Right atrium auricular region (tissue), 2 donors: ENCODE results near the gene OR7C1. TPM values are rescaled to one million over a fixed set of nuclear protein-coding genes. Genes with fewer than 3 reads are reported as not detected.

Experiments used
- DNase-seq: peaks from one replicate; pipeline ENCODE4 v3.0.0-alpha.2; 2019; ENCODE audit warnings: low spot score
- H3K27ac ChIP-seq, 2 donors: fragments of 200-600 bp; sonication (generic); 1 replicate in 1 of 2; 2 replicates in 1 of 2; pipeline ENCODE4 v1.5.1; 2016 to 2019
- H3K27me3 ChIP-seq, 2 donors: fragments of 200-600 bp; sonication (generic); one replicate each; pipeline versions ENCODE4 v1.5.1 to v1.6.0; 2017 to 2019
- H3K36me3 ChIP-seq: fragments of 200-600 bp; sonication (generic); one replicate; pipeline ENCODE4 v1.5.1; 2016
- H3K4me1 ChIP-seq, 2 donors: fragments of 200-600 bp; sonication (generic); one replicate each; pipeline versions ENCODE4 v1.5.1 to v1.6.0; 2017 to 2019
- H3K4me3 ChIP-seq, 2 donors: fragments of 200-600 bp; sonication (generic); 1 replicate in 1 of 2; 2 replicates in 1 of 2; pipeline ENCODE4 v1.5.1; 2017 to 2019; ENCODE audit warnings: mild to moderate bottlenecking in 1 of 2, moderate library complexity in 1 of 2
- H3K9me3 ChIP-seq, 2 donors: fragments of 200-600 bp; sonication (generic); one replicate each; pipeline ENCODE4 v1.5.1; 2019
- CTCF ChIP-seq, 2 donors: fragments of 200-600 bp; sonication (generic); IDR thresholded peaks; one replicate each; pipeline ENCODE4 v1.5.1; 2019; ENCODE audit warnings: antibody characterized with exemption in 2 of 2
- total RNA-seq, 2 donors: library from RNA; depleted of rRNA; stranded (reverse); fragments of >200 nt; gene quantifications; one replicate each; pipeline ENCODE4 v1.1.0, GENCODE V29; 2016

Gene OR7C1
- total RNA-seq, 2 donors from 2014 or later, result not detected

- Histone ChIP-seq H3K27me3 (no peaks in the 10 kb centered on the region), H3K9me3 (no peaks in the 10 kb centered on the region), H3K4me1 (no peaks in the 10 kb centered on the region), H3K27ac (no peak overlapping the region), H3K4me3 (no peak overlapping the region), H3K36me3 (no peaks in the 10 kb centered on the region)
- no peak for DNase-seq
- TF ChIP-seq CTCF (IDR thresholded peaks at IDR 0.05), result no peak
These were observed 5.2 kb upstream of the OR7C1 start for GRCh38 chr19:14840206-14840605.

GRCh38 chr19:14837391-14837790, 2.4 kb upstream of the OR7C1 start:
- H3K9me3 ChIP-seq, result no peaks in the 10 kb centered on the region
- DNase-seq, result no peak
- H3K36me3 ChIP-seq, result no peaks in the 10 kb centered on the region
- no peak overlapping the region for H3K27ac ChIP-seq
- H3K4me1 ChIP-seq, result no peaks in the 10 kb centered on the region
- no peak overlapping the region for H3K4me3 ChIP-seq
- TF ChIP-seq CTCF (IDR thresholded peaks at IDR 0.05), result no peak
- H3K27me3 ChIP-seq, result no peaks in the 10 kb centered on the region

GRCh38 chr19:14830702-14831101, 4.3 kb downstream of the OR7C1 start:
- Histone ChIP-seq H3K36me3 (no peaks in the 10 kb centered on the region), H3K4me1 (no peaks in the 10 kb centered on the region), H3K27ac (no peak overlapping the region), H3K27me3 (no peaks in the 10 kb centered on the region), H3K9me3 (peaks cover 0 to under 1% of the 10 kb centered on the region in 2 donors), H3K4me3 (no peak overlapping the region)
- DNase-seq, result no peak
- TF ChIP-seq CTCF (IDR thresholded peaks at IDR 0.05), result no peak

- no peaks in the 10 kb centered on the region for H3K36me3 ChIP-seq
- H3K27me3 ChIP-seq, result no peaks in the 10 kb centered on the region
- H3K4me3 ChIP-seq, result no peak overlapping the region
- no peak overlapping the region for H3K27ac ChIP-seq
- no peaks in the 10 kb centered on the region for H3K4me1 ChIP-seq
- no peak for DNase-seq
- H3K9me3 ChIP-seq, result peaks cover 0 to 7% of the 10 kb centered on the region in 2 donors
- TF ChIP-seq CTCF (IDR thresholded peaks at IDR 0.05), result no peak
These were observed 9.0 kb downstream of the OR7C1 start for GRCh38 chr19:14826006-14826405.

- TF ChIP-seq CTCF (IDR thresholded peaks at IDR 0.05), result no peak
- no peaks in the 10 kb centered on the region for H3K27me3 ChIP-seq
- DNase-seq, result no peak
- H3K36me3 ChIP-seq, result no peaks in the 10 kb centered on the region
- H3K4me3 ChIP-seq, result no peak overlapping the region
- H3K4me1 ChIP-seq, result no peaks in the 10 kb centered on the region
- H3K9me3 ChIP-seq, result peaks cover 0 to 7% of the 10 kb centered on the region in 2 donors
- no peak overlapping the region for H3K27ac ChIP-seq
These were observed 13.0 kb downstream of the OR7C1 start for GRCh38 chr19:14821937-14822336.

GRCh38 chr19:14818588-14818987, 16.4 kb downstream of the OR7C1 start:
- no peak for TF ChIP-seq CTCF (IDR thresholded peaks at IDR 0.05)
- H3K27me3 ChIP-seq, result no peaks in the 10 kb centered on the region
- no peak overlapping the region for H3K4me3 ChIP-seq
- DNase-seq, result no peak
- no peaks in the 10 kb centered on the region for H3K36me3 ChIP-seq
- no peak overlapping the region for H3K27ac ChIP-seq
- no peaks in the 10 kb centered on the region for H3K4me1 ChIP-seq
- H3K9me3 ChIP-seq, result no peaks in the 10 kb centered on the region
